CD4-positive, alpha-beta T cell treated with Interferon gamma for 1 hour (primary cell): ENCODE measurements around the gene CKS1B.

Source experiments
- DNase-seq: peaks from one replicate; pipeline ENCODE4 v3.0.0-alpha.2; 2020

The CKS1B gene

GRCh38 chr1:155003227-155003765 is 28.8 kb downstream of the CKS1B start:
- DNase-seq, result no peak

- no peak for DNase-seq
These were observed 29.4 kb downstream of the CKS1B start for GRCh38 chr1:155003766-155004351.

- DNase-seq, result no peak
These were observed 30.0 kb downstream of the CKS1B start for GRCh38 chr1:155004352-155005075.

- peak; percentile 58 for DNase-seq
These were observed 30.9 kb downstream of the CKS1B start for GRCh38 chr1:155005076-155006011.

- peak; percentile 41 for DNase-seq
These were observed 32.2 kb downstream of the CKS1B start for GRCh38 chr1:155006601-155007101.

GRCh38 chr1:155007251-155007828 is 32.9 kb downstream of the CKS1B start:
- DNase-seq, result no peak

GRCh38 chr1:155008015-155008941 is 33.8 kb downstream of the CKS1B start:
- no peak for DNase-seq

- DNase-seq, result no peak
These were observed 34.8 kb downstream of the CKS1B start for GRCh38 chr1:155009221-155009711.

- DNase-seq, result no peak
These were observed 35.3 kb downstream of the CKS1B start for GRCh38 chr1:155009742-155010141.

GRCh38 chr1:155010211-155010918 is 35.9 kb downstream of the CKS1B start:
- DNase-seq, result no peak

- DNase-seq, result no peak
These were observed 36.5 kb downstream of the CKS1B start for GRCh38 chr1:155011004-155011416.

- DNase-seq, result no peak
These were observed 37.0 kb downstream of the CKS1B start for GRCh38 chr1:155011437-155012025.

- peak; percentile 53 for DNase-seq
These were observed 37.6 kb downstream of the CKS1B start for GRCh38 chr1:155012026-155012546.

GRCh38 chr1:155012776-155013602 is 38.5 kb downstream of the CKS1B start:
- DNase-seq, result no peak

- no peak for DNase-seq
These were observed 39.2 kb downstream of the CKS1B start for GRCh38 chr1:155013632-155014031.

GRCh38 chr1:155014709-155015508 is 40.4 kb downstream of the CKS1B start:
- no peak for DNase-seq

- DNase-seq, result no peak
These were observed 41.2 kb downstream of the CKS1B start for GRCh38 chr1:155015527-155016230.
